Spleen (tissue), 7 donors: ENCODE results near the gene LARP4B.

ENCODE experiments used
- CTCF ChIP-seq, 11 experiments: fragments of 200-600 bp in 7 of 11; fragments of 450-650 bp in 4 of 11; sonication (generic) in 4 of 11; IDR thresholded peaks in 8 of 11; conservative IDR thresholded peaks in 3 of 11; 1 replicate in 7 of 11; 2 replicates in 4 of 11; pipeline versions ENCODE4 v1.4.0 to v1.8.0; 2016 to 2021; ENCODE audit warnings: antibody characterized with exemption in 11 of 11, inconsistent platforms in 4 of 11, mild to moderate bottlenecking in 1 of 11
- POLR2A ChIP-seq, 3 donors: fragments of 450-650 bp; IDR thresholded peaks; one replicate each; pipeline ENCODE4 v1.5.1; 2017; ENCODE audit warnings: antibody characterized with exemption in 3 of 3, mild to moderate bottlenecking in 1 of 3
- POLR2AphosphoS5 ChIP-seq, 3 donors: sonication (generic); formaldehyde crosslinking; IDR thresholded peaks; one replicate each; pipeline ENCODE4 v1.5.1; 2017; ENCODE audit warnings: antibody characterized with exemption in 3 of 3
- donor health status: DM: no; HTN: no; CAD: no; lungs with moderate emphysema.
- donor health status: DM: no; HTN: no; CAD: no.
- donor health status: DM: no; HTN: no; CAD: no.

- TF ChIP-seq POLR2A (IDR thresholded peaks at IDR 0.05) = no peak
- no peak for TF ChIP-seq CTCF (IDR thresholded peaks at IDR 0.05 in 8 of 11, conservative IDR thresholded peaks at IDR 0.05 in 3 of 11)
- no peak for TF ChIP-seq POLR2AphosphoS5 (IDR thresholded peaks at IDR 0.05)
Observed at GRCh38 chr10:796233-796632, 135.3 kb downstream of the LARP4B start.
